ENCODE data around the gene WNT4. TPM values are rescaled to one million over a fixed set of nuclear protein-coding genes. Genes with fewer than 3 reads are reported as not detected.

Gene WNT4
- total and polyA plus RNA-seq, 2 donors (not counting 1 experiment from before 2014, with no cell fraction given) = not detected

GRCh38 chr1:22122273-22123070 is 20.4 kb downstream of the WNT4 start:
- Mint-ChIP-seq H3K27me3 (no peaks in the 10 kb centered on the region), H3K4me3 (no peak overlapping the region), H3K9me3 (ENCODE audit: insufficient read depth) (no peaks in the 10 kb centered on the region), H3K27ac (no peak overlapping the region), H3K4me1 (peaks cover 30% of the 10 kb centered on the region)
- ChIA-PET POLR2A (no interaction called here), CTCF (interaction anchor here (1.4 to 1.8 kb wide), 2 partner anchors 8 to 12 kb away, joined by 5 to 6 read pairs; no protein-coding TSS in a partner anchor)
- no peak for TF ChIP-seq CTCF (IDR thresholded peaks at IDR 0.05)
- TF ChIP-seq EZH2 (IDR thresholded peaks at IDR 0.05; ENCODE audit: borderline replicate concordance, insufficient read depth, low read depth, low read length, poor library complexity, severe bottlenecking) = no peak
- no peak for ATAC-seq (ENCODE audit: low read depth)
- H3K4me2 ChIP-seq (replicated peaks; ENCODE audit: low read depth, low read length, poor library complexity, severe bottlenecking) = no peak overlapping the region
- H2AFZ ChIP-seq (ENCODE audit: insufficient read depth, low read depth, low read length, poor library complexity, severe bottlenecking) = no peak overlapping the region
- no peaks in the 10 kb centered on the region for H3K27me3 ChIP-seq (replicated peaks in 1 of 4; ENCODE audit: control extremely low read depth in 1 of 4, control insufficient read depth in 3 of 4, insufficient read depth in 4 of 4, low read length in 3 of 4)
- no peak for DNase-seq
- peaks cover 23 to 31% of the 10 kb centered on the region in 2 donors for H3K4me1 ChIP-seq (ENCODE audit: control insufficient read depth in 2 of 2, insufficient read depth in 2 of 2, low read length in 2 of 2)
- H4K20me1 ChIP-seq (ENCODE audit: control insufficient read depth, insufficient read depth, low read length, poor library complexity, severe bottlenecking) = peaks cover 33% of the 10 kb centered on the region
- intact Hi-C loops (cut with micrococcal nuclease) = no loop called here
- H3K9me3 ChIP-seq (ENCODE audit: control extremely low read depth in 1 of 3, control insufficient read depth in 2 of 3, insufficient read depth in 1 of 3, low read length in 2 of 3) = no peaks in the 10 kb centered on the region
- H3K27ac ChIP-seq (ENCODE audit: low read length in 2 of 2) = no peak overlapping the region
- H3K79me2 ChIP-seq (ENCODE audit: control insufficient read depth, insufficient read depth, low read length) = peaks cover 5% of the 10 kb centered on the region
- no peak overlapping the region for H3K4me3 ChIP-seq (ENCODE audit: control extremely low read depth in 1 of 5, extremely low read depth in 1 of 5, insufficient read depth in 1 of 5, low read depth in 2 of 5, low read length in 4 of 5)
- peaks cover 0 to 11% of the 10 kb centered on the region in 2 experiments for H3K36me3 ChIP-seq (replicated peaks in 1 of 2; ENCODE audit: control extremely low read depth in 1 of 2, control insufficient read depth in 1 of 2, extremely low read depth in 1 of 2, insufficient read depth in 2 of 2, low read length in 1 of 2)
- no peak overlapping the region for H3K9ac ChIP-seq (ENCODE audit: low read length)
- 95% methylated on average over 16 of the region's 21 CpGs for WGBS (ENCODE audit: insufficient coverage)

GRCh38 chr1:22121421-22121911 is 21.4 kb downstream of the WNT4 start:
- peaks cover 0 to 11% of the 10 kb centered on the region in 2 experiments for H3K36me3 ChIP-seq (replicated peaks in 1 of 2; ENCODE audit: control extremely low read depth in 1 of 2, control insufficient read depth in 1 of 2, extremely low read depth in 1 of 2, insufficient read depth in 2 of 2, low read length in 1 of 2)
- no peak overlapping the region for H2AFZ ChIP-seq (ENCODE audit: insufficient read depth, low read depth, low read length, poor library complexity, severe bottlenecking)
- TF ChIP-seq CTCF (IDR thresholded peaks at IDR 0.05) (no peak), EZH2 (IDR thresholded peaks at IDR 0.05; ENCODE audit: borderline replicate concordance, insufficient read depth, low read depth, low read length, poor library complexity, severe bottlenecking) (no peak)
- Mint-ChIP-seq H3K4me1 (peaks cover 40% of the 10 kb centered on the region), H3K9me3 (ENCODE audit: insufficient read depth) (no peaks in the 10 kb centered on the region), H3K27ac (no peak overlapping the region), H3K4me3 (no peak overlapping the region), H3K27me3 (no peaks in the 10 kb centered on the region)
- no peaks in the 10 kb centered on the region for H3K27me3 ChIP-seq (replicated peaks in 1 of 4; ENCODE audit: control extremely low read depth in 1 of 4, control insufficient read depth in 3 of 4, insufficient read depth in 4 of 4, low read length in 3 of 4)
- H3K9me3 ChIP-seq (ENCODE audit: control extremely low read depth in 1 of 3, control insufficient read depth in 2 of 3, insufficient read depth in 1 of 3, low read length in 2 of 3) = no peaks in the 10 kb centered on the region
- H4K20me1 ChIP-seq (ENCODE audit: control insufficient read depth, insufficient read depth, low read length, poor library complexity, severe bottlenecking) = peaks cover 36% of the 10 kb centered on the region
- H3K79me2 ChIP-seq (ENCODE audit: control insufficient read depth, insufficient read depth, low read length) = peaks cover 5% of the 10 kb centered on the region
- H3K9ac ChIP-seq (ENCODE audit: low read length) = no peak overlapping the region
- WGBS (ENCODE audit: insufficient coverage) = 89% methylated on average over 14 of the region's 15 CpGs
- DNase-seq (no peak), ATAC-seq (ENCODE audit: low read depth) (no peak)
- ChIA-PET POLR2A (no interaction called here), CTCF (interaction anchor here (1.4 to 1.8 kb wide), 2 partner anchors 9 to 11 kb away, joined by 5 to 6 read pairs; no protein-coding TSS in a partner anchor)
- H3K4me1 ChIP-seq (ENCODE audit: control insufficient read depth in 2 of 2, insufficient read depth in 2 of 2, low read length in 2 of 2) = peaks cover 31 to 41% of the 10 kb centered on the region in 2 donors
- H3K4me3 ChIP-seq (ENCODE audit: control extremely low read depth in 1 of 5, extremely low read depth in 1 of 5, insufficient read depth in 1 of 5, low read depth in 2 of 5, low read length in 4 of 5) = no peak overlapping the region
- H3K27ac ChIP-seq (ENCODE audit: low read length in 2 of 2) = no peak overlapping the region
- H3K4me2 ChIP-seq (replicated peaks; ENCODE audit: low read depth, low read length, poor library complexity, severe bottlenecking) = no peak overlapping the region
- intact Hi-C loops (cut with micrococcal nuclease) = no loop called here
